HepG2 (cell line): ENCODE results near the gene CDC26.

Experiments
- ASH2L ChIP-seq: fragments of 300-600, 200-600 bp; sonication (generic); IDR thresholded peaks from 2 replicates; pipeline ENCODE4 v1.7.0; 2017; ENCODE audit warnings: low read depth, mild to moderate bottlenecking, moderate library complexity, mixed read lengths, low read length; ENCODE audit not compliant: insufficient read length
- E2F1 ChIP-seq: sonication (generic); formaldehyde crosslinking; IDR thresholded peaks from 2 replicates; pipeline ENCODE4 v1.5.0; 2020; ENCODE audit warnings: missing genetic modification reagents
- RBFOX2 ChIP-seq: fragments of 200-400 bp; formaldehyde crosslinking; IDR thresholded peaks from 2 replicates; pipeline ENCODE4 v1.6.1; 2017; ENCODE audit warnings: low read depth, mild to moderate bottlenecking, low read length
- RFX3 ChIP-seq: IDR thresholded peaks from 2 replicates; pipeline ENCODE4 v1.6.1; 2016; ENCODE audit warnings: missing biosample characterization, missing genetic modification reagents
- SMC3 ChIP-seq: IDR thresholded peaks from 2 replicates; pipeline ENCODE4 v1.6.1; 2011; ENCODE audit warnings: low read length, improper control_type of control experiment
- TF ChIP-seq, protein P1 (sequence below): sonication (generic); formaldehyde crosslinking; IDR thresholded peaks from 2 replicates; pipeline ENCODE4 v1.5.0; 2020; ENCODE audit warnings: mild to moderate bottlenecking, missing genetic modification reagents, moderate library complexity

DNA sequence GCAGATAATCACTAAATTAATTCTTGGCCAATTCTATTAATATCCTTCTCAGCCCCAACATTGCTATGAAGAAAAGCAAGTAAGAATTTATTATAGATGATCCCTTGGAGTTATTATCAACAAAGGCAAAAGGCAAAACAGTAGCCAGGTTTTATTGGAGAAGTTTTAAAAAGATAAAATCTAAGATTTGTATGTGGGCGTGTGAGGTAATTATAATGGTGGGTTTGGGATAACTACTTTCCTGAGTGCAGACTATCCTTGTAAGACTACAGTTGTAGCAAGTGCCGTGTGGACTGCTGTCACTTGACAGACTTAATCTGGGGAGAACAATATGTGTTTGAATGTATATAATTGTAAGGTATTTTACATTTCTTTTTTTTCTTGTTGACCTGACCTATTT, 30.8 kb downstream of the CDC26 start:
- TF ChIP-seq SMC3 (no peak), E2F1 (CRISPR knock-in tag) (no peak), RBFOX2 (no peak), RFX3 (no peak), ASH2L (no peak)
- TF ChIP-seq, protein P1, sequence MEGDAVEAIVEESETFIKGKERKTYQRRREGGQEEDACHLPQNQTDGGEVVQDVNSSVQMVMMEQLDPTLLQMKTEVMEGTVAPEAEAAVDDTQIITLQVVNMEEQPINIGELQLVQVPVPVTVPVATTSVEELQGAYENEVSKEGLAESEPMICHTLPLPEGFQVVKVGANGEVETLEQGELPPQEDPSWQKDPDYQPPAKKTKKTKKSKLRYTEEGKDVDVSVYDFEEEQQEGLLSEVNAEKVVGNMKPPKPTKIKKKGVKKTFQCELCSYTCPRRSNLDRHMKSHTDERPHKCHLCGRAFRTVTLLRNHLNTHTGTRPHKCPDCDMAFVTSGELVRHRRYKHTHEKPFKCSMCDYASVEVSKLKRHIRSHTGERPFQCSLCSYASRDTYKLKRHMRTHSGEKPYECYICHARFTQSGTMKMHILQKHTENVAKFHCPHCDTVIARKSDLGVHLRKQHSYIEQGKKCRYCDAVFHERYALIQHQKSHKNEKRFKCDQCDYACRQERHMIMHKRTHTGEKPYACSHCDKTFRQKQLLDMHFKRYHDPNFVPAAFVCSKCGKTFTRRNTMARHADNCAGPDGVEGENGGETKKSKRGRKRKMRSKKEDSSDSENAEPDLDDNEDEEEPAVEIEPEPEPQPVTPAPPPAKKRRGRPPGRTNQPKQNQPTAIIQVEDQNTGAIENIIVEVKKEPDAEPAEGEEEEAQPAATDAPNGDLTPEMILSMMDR = no peak
